Natural killer cell (primary cell): ENCODE data around the gene SETD3. TPM values are rescaled to one million over a fixed set of nuclear protein-coding genes. Genes with fewer than 3 reads are reported as not detected.
A peak's percentile ranks its signal among the peaks of the same experiment; 100 is the strongest.

Experiments
- ATAC-seq, 3 donors: fragments of 150-1000 bp in 2 of 3; fragments of 200-7000 bp in 1 of 3; cut with Tn5 transposase; 1 replicate in 1 of 3; 2 replicates in 2 of 3; pipeline ENCODE4 v1.10.0; 2021; ENCODE audit warnings: mild to moderate bottlenecking in 2 of 3, moderate library complexity in 2 of 3
- DNase-seq, 2 donors: peaks; one replicate each; pipeline versions ENCODE4 v3.0.0 to v3.0.0-alpha.2; 2013 to 2021; ENCODE audit warnings: mixed read lengths in 1 of 2
- H3K27ac ChIP-seq: one replicate; pipeline ENCODE4 v1.5.1; 2013; ENCODE audit warnings: mild to moderate bottlenecking, low read length
- H3K27me3 ChIP-seq: one replicate; pipeline ENCODE4 v1.6.1; 2013; ENCODE audit warnings: low read length; ENCODE audit not compliant: control insufficient read depth, insufficient read depth
- H3K36me3 ChIP-seq: one replicate; pipeline ENCODE4 v1.6.1; 2013; ENCODE audit warnings: low read length; ENCODE audit not compliant: control insufficient read depth, insufficient read depth
- H3K4me1 ChIP-seq: one replicate; pipeline ENCODE4 v1.6.1; 2013; ENCODE audit warnings: low read length; ENCODE audit not compliant: control insufficient read depth, insufficient read depth
- H3K4me3 ChIP-seq: one replicate; pipeline ENCODE4 v1.5.1; 2013; ENCODE audit warnings: low read length
- H3K9me3 ChIP-seq: one replicate; pipeline ENCODE4 v1.6.1; 2013; ENCODE audit warnings: low read length; ENCODE audit not compliant: control insufficient read depth, insufficient read depth
- H3K27ac Mint-ChIP-seq, 2 donors: one replicate each; pipeline ENCODE4 v1.8.0; 2022; ENCODE audit warnings: mild to moderate bottlenecking in 2 of 2, mixed read lengths in 2 of 2, moderate library complexity in 1 of 2
- H3K27me3 Mint-ChIP-seq, 2 donors: one replicate each; pipeline ENCODE4 v1.8.0; 2022; ENCODE audit warnings: low read depth in 2 of 2, mixed read lengths in 2 of 2
- H3K36me3 Mint-ChIP-seq: one replicate; pipeline ENCODE4 v1.8.0; 2022; ENCODE audit warnings: mixed read lengths
- H3K4me1 Mint-ChIP-seq, 2 donors: one replicate each; pipeline ENCODE4 v1.8.0; 2022; ENCODE audit warnings: mixed read lengths in 2 of 2
- H3K4me3 Mint-ChIP-seq: one replicate; pipeline ENCODE4 v1.8.0; 2022; ENCODE audit warnings: mild to moderate bottlenecking, moderate library complexity, mixed read lengths
- H3K9me3 Mint-ChIP-seq, 2 donors: one replicate each; pipeline ENCODE4 v1.8.0; 2022; ENCODE audit warnings: mixed read lengths in 2 of 2
- CTCF ChIP-seq: fragments of 200-600 bp; IDR thresholded peaks from one replicate; pipeline ENCODE4 v1.8.0; 2022; ENCODE audit warnings: antibody characterized with exemption
- WGBS: methylation state at CpG from one replicate; pipeline ENCODE4 v1.1.7; 2013; ENCODE audit warnings: missing lambda C conversion rate; ENCODE audit not compliant: insufficient coverage; 5-methylcytosine and 5-hydroxymethylcytosine counted together
- intact Hi-C: fragments of 100-400 bp; cut with micrococcal nuclease; formaldehyde crosslinking; loops from one replicate; pipeline ENCODE4 v1.14.2; 2022
- total RNA-seq, 4 donors: library from RNA; stranded (reverse); fragments of 120-200 nt in 1 of 4; gene quantifications; one replicate each; pipeline versions ENCODE4 v1.2.3 to v1.2.4, GENCODE V29; 2013 to 2022

The SETD3 gene
- total RNA-seq, 3 donors from 2014 or later (not counting 1 experiment from before 2014, with no cell fraction given) = 111 to 160 (median 137) TPM

- WGBS = 88% methylated on average over 13 of the region's 13 CpGs
- Mint-ChIP-seq H3K4me3 (no peak overlapping the region), H3K4me1 (no peaks in the 10 kb centered on the region), H3K27me3 (no peaks in the 10 kb centered on the region), H3K9me3 (no peaks in the 10 kb centered on the region), H3K36me3 (no peaks in the 10 kb centered on the region), H3K27ac (peak overlapping the region; percentile 57 to 61)
- DNase-seq (no peak), ATAC-seq (no peak)
- no peak for TF ChIP-seq CTCF
- Histone ChIP-seq H3K4me3 (no peak overlapping the region), H3K4me1 (peaks cover 5% of the 10 kb centered on the region), H3K9me3 (no peaks in the 10 kb centered on the region), H3K27me3 (no peaks in the 10 kb centered on the region), H3K27ac (no peak overlapping the region), H3K36me3 (peaks cover 22% of the 10 kb centered on the region)
- intact Hi-C loops = no loop called here
Measured at GRCh38 chr14:99513946-99514551, 33.4 kb upstream of the SETD3 start.

- H3K4me3 ChIP-seq = no peak overlapping the region
- peaks cover under 1% of the 10 kb centered on the region for H3K4me1 ChIP-seq
- H3K9me3 ChIP-seq = no peaks in the 10 kb centered on the region
- no peak for TF ChIP-seq CTCF
- H3K27me3 ChIP-seq = no peaks in the 10 kb centered on the region
- 97% methylated on average over 15 of the region's 15 CpGs for WGBS
- no peaks in the 10 kb centered on the region for H3K36me3 Mint-ChIP-seq
- no peak overlapping the region for H3K4me3 Mint-ChIP-seq
- H3K27ac Mint-ChIP-seq = peak overlapping the region; percentile 57 to 61
- no peaks in the 10 kb centered on the region for H3K27me3 Mint-ChIP-seq
- ATAC-seq (peak in 1 of 3 donors; percentile 6), DNase-seq (no peak)
- no peak overlapping the region for H3K27ac ChIP-seq
- H3K9me3 Mint-ChIP-seq = no peaks in the 10 kb centered on the region
- H3K36me3 ChIP-seq = peaks cover 30% of the 10 kb centered on the region
- intact Hi-C loops = no loop called here
- no peaks in the 10 kb centered on the region for H3K4me1 Mint-ChIP-seq
Measured at GRCh38 chr14:99513183-99513694, 32.6 kb upstream of the SETD3 start.

- H3K4me1 ChIP-seq = no peaks in the 10 kb centered on the region
- no peaks in the 10 kb centered on the region for H3K27me3 Mint-ChIP-seq
Measured at GRCh38 chr14:99512571-99513182, 32.0 kb upstream of the SETD3 start.

More at GRCh38 chr14:99512571-99513182, 32.0 kb upstream of the SETD3 start:
- peaks cover under 1% of the 10 kb centered on the region for H3K36me3 Mint-ChIP-seq
- no peak overlapping the region for H3K4me3 Mint-ChIP-seq
- Histone ChIP-seq H3K36me3 (peaks cover 36% of the 10 kb centered on the region), H3K4me3 (no peak overlapping the region), H3K9me3 (no peaks in the 10 kb centered on the region), H3K27ac (no peak overlapping the region), H3K27me3 (no peaks in the 10 kb centered on the region)
- ATAC-seq (no peak), DNase-seq (no peak)
- intact Hi-C loops = no loop called here
- 97% methylated on average over 16 of the region's 16 CpGs for WGBS
- no peak for TF ChIP-seq CTCF
- H3K9me3 Mint-ChIP-seq = no peaks in the 10 kb centered on the region
- H3K4me1 Mint-ChIP-seq = no peaks in the 10 kb centered on the region
- H3K27ac Mint-ChIP-seq = no peak overlapping the region
